H9 (cell line): Measurements from ENCODE around the gene SREBF1. TPM values are rescaled to one million over a fixed set of nuclear protein-coding genes. Genes with fewer than 3 reads are reported as not detected.

ENCODE experiments used
- DNase-seq: peaks from one replicate; pipeline ENCODE4 v3.0.0-alpha.2; 2017
- H2AFZ ChIP-seq: one replicate; pipeline ENCODE4 v1.6.1; 2013; ENCODE audit warnings: mild to moderate bottlenecking, low read length, control low read depth, moderate library complexity
- H2AK5ac ChIP-seq: 2 replicates; pipeline ENCODE4 v1.6.1; 2013; ENCODE audit warnings: low read length, control low read depth, mixed read lengths; ENCODE audit not compliant: insufficient read length
- H2BK120ac ChIP-seq: one replicate; pipeline ENCODE4 v1.6.1; 2013; ENCODE audit warnings: low read depth, mild to moderate bottlenecking, low read length, control low read depth, inconsistent platforms; ENCODE audit not compliant: poor library complexity, severe bottlenecking
- H2BK12ac ChIP-seq: 2 replicates; pipeline ENCODE4 v1.6.1; 2013; ENCODE audit warnings: low read length, control low read depth, mixed read lengths, low read depth; ENCODE audit not compliant: insufficient read length
- H2BK15ac ChIP-seq: 2 replicates; pipeline ENCODE4 v1.6.1; 2013; ENCODE audit warnings: low read depth, low read length, control low read depth
- H2BK20ac ChIP-seq: one replicate; pipeline ENCODE4 v1.6.1; 2013; ENCODE audit warnings: low read depth, mild to moderate bottlenecking, low read length, control low read depth, inconsistent platforms; ENCODE audit not compliant: poor library complexity, severe bottlenecking
- H2BK5ac ChIP-seq: 2 replicates; pipeline ENCODE4 v1.6.1; 2013; ENCODE audit warnings: low read length, control low read depth, mixed read lengths; ENCODE audit not compliant: insufficient read length
- H3K14ac ChIP-seq: 2 replicates; pipeline ENCODE4 v1.6.1; 2013; ENCODE audit warnings: low read length, control low read depth; ENCODE audit not compliant: insufficient read depth
- H3K18ac ChIP-seq: 2 replicates; pipeline ENCODE4 v1.6.1; 2013; ENCODE audit warnings: low read depth, mild to moderate bottlenecking, mixed read lengths, low read length, control low read depth; ENCODE audit not compliant: insufficient read length
- H3K23ac ChIP-seq: 2 replicates; pipeline ENCODE4 v1.6.1; 2013; ENCODE audit warnings: low read length, control low read depth, mixed read lengths, low read depth; ENCODE audit not compliant: insufficient read length
- H3K23me2 ChIP-seq: 2 replicates; pipeline ENCODE4 v1.6.1; 2013; ENCODE audit warnings: low read depth, mild to moderate bottlenecking, mixed read lengths, low read length, control low read depth; ENCODE audit not compliant: insufficient read length, poor library complexity, severe bottlenecking
- H3K27ac ChIP-seq: 2 replicates; pipeline ENCODE4 v1.5.1; 2013; ENCODE audit warnings: low read length, control low read depth, mixed read lengths, low read depth; ENCODE audit not compliant: insufficient read length
- H3K27me3 ChIP-seq: 2 replicates; pipeline ENCODE4 v1.6.1; 2013; ENCODE audit warnings: low read length, control low read depth, inconsistent platforms; ENCODE audit not compliant: insufficient read depth
- H3K4ac ChIP-seq: 2 replicates; pipeline ENCODE4 v1.6.1; 2013; ENCODE audit warnings: low read depth, mild to moderate bottlenecking, control low read depth, inconsistent platforms, low read length, moderate library complexity
- H3K4me1 ChIP-seq: 2 replicates; pipeline ENCODE4 v1.6.1; 2013; ENCODE audit warnings: low read length, control low read depth, inconsistent platforms; ENCODE audit not compliant: insufficient read depth
- H3K4me2 ChIP-seq: 2 replicates; pipeline ENCODE4 v1.6.1; 2013; ENCODE audit warnings: low read length, control low read depth, mixed read lengths; ENCODE audit not compliant: insufficient read length, insufficient read depth
- H3K56ac ChIP-seq: 2 replicates; pipeline ENCODE4 v1.6.1; 2013; ENCODE audit warnings: low read depth, mild to moderate bottlenecking, mixed read lengths, low read length, control low read depth; ENCODE audit not compliant: insufficient read length
- H3K79me1 ChIP-seq: 2 replicates; pipeline ENCODE4 v1.6.1; 2013; ENCODE audit warnings: low read depth, mild to moderate bottlenecking, moderate library complexity, low read length, control low read depth, inconsistent platforms; ENCODE audit not compliant: insufficient read depth, poor library complexity, severe bottlenecking
- H3K79me2 ChIP-seq: 2 replicates; pipeline ENCODE4 v1.6.1; 2013; ENCODE audit warnings: low read length, control low read depth, inconsistent platforms; ENCODE audit not compliant: insufficient read depth
- H3K9ac ChIP-seq: 2 replicates; pipeline ENCODE4 v1.6.1; 2013; ENCODE audit warnings: low read length, control low read depth, mixed read lengths; ENCODE audit not compliant: insufficient read length; ENCODE audit errors: extremely low read depth
- H3K9me3 ChIP-seq: one replicate; pipeline ENCODE4 v1.6.1; 2013; ENCODE audit warnings: low read depth, low read length, inconsistent platforms; ENCODE audit not compliant: control insufficient read depth
- H3T11ph ChIP-seq: one replicate; pipeline ENCODE4 v1.6.1; 2013; ENCODE audit warnings: mild to moderate bottlenecking, low read length, control low read depth, inconsistent platforms
- H4K20me1 ChIP-seq: one replicate; pipeline ENCODE4 v1.6.1; 2013; ENCODE audit not compliant: control insufficient read depth, insufficient read length, insufficient read depth
- H4K5ac ChIP-seq: 2 replicates; pipeline ENCODE4 v1.6.1; 2013; ENCODE audit warnings: low read depth, mild to moderate bottlenecking, mixed read lengths, low read length, control low read depth; ENCODE audit not compliant: insufficient read length
- H4K8ac ChIP-seq: replicated peaks from 2 replicates; pipeline ENCODE4 v1.6.1; 2013; ENCODE audit warnings: low read length, control low read depth, mixed read lengths, low read depth; ENCODE audit not compliant: insufficient read length
- H4K91ac ChIP-seq: 2 replicates; pipeline ENCODE4 v1.6.1; 2013; ENCODE audit warnings: low read depth, mild to moderate bottlenecking, moderate library complexity, mixed read lengths, low read length, control low read depth; ENCODE audit not compliant: insufficient read length
- H3K27ac Mint-ChIP-seq, 3 experiments: 2 replicates in 2 of 3; 3 replicates in 1 of 3; pipeline ENCODE4 v1.8.0; 2020 to 2021; ENCODE audit warnings: mixed read lengths in 3 of 3, mild to moderate bottlenecking in 1 of 3, moderate library complexity in 1 of 3
- H3K27me3 Mint-ChIP-seq: 2 replicates; pipeline ENCODE4 v1.8.0; 2021; ENCODE audit warnings: low read depth, mild to moderate bottlenecking, moderate library complexity, mixed read lengths
- H3K36me3 Mint-ChIP-seq, 3 experiments: 2 replicates in 2 of 3; 3 replicates in 1 of 3; pipeline ENCODE4 v1.8.0; 2020 to 2021; ENCODE audit warnings: low read depth in 3 of 3, mixed read lengths in 3 of 3; ENCODE audit not compliant: insufficient read depth in 1 of 3
- H3K4me1 Mint-ChIP-seq, 2 experiments: 2 replicates each; pipeline ENCODE4 v1.8.0; 2020; ENCODE audit warnings: mixed read lengths in 2 of 2
- H3K4me3 Mint-ChIP-seq, 2 experiments: 2 replicates in 1 of 2; 3 replicates in 1 of 2; pipeline ENCODE4 v1.8.0; 2020 to 2021; ENCODE audit warnings: mild to moderate bottlenecking in 2 of 2, mixed read lengths in 2 of 2, moderate library complexity in 1 of 2
- H3K9me3 Mint-ChIP-seq, 2 experiments: 2 replicates in 1 of 2; 3 replicates in 1 of 2; pipeline ENCODE4 v1.8.0; 2020; ENCODE audit warnings: mild to moderate bottlenecking in 2 of 2, mixed read lengths in 2 of 2, moderate library complexity in 1 of 2
- WGBS: extraction: QIAGEN DNeasy Blood & Tissue Kit; methylation state at CpG from one replicate; pipeline ENCODE4 v1.1.7; 2013; ENCODE audit warnings: missing lambda C conversion rate, low lambda C conversion rate, mixed read lengths; ENCODE audit not compliant: insufficient read length; ENCODE audit errors: extremely low coverage; 5-methylcytosine and 5-hydroxymethylcytosine counted together
- total RNA-seq: library from RNA; stranded (reverse); gene quantifications from 2 replicates; pipeline ENCODE4 v1.2.1, GENCODE V29; 2021
- TF ChIP-seq, protein P1 (sequence below): fragments of 200-600 bp; sonication (generic); conservative IDR thresholded peaks from 3 replicates; pipeline ENCODE4 v1.8.0; 2021; ENCODE audit warnings: antibody characterized with exemption, mild to moderate bottlenecking

Gene SREBF1
- total RNA-seq, 1 experiment from 2014 or later, result 81.9 TPM

DNA sequence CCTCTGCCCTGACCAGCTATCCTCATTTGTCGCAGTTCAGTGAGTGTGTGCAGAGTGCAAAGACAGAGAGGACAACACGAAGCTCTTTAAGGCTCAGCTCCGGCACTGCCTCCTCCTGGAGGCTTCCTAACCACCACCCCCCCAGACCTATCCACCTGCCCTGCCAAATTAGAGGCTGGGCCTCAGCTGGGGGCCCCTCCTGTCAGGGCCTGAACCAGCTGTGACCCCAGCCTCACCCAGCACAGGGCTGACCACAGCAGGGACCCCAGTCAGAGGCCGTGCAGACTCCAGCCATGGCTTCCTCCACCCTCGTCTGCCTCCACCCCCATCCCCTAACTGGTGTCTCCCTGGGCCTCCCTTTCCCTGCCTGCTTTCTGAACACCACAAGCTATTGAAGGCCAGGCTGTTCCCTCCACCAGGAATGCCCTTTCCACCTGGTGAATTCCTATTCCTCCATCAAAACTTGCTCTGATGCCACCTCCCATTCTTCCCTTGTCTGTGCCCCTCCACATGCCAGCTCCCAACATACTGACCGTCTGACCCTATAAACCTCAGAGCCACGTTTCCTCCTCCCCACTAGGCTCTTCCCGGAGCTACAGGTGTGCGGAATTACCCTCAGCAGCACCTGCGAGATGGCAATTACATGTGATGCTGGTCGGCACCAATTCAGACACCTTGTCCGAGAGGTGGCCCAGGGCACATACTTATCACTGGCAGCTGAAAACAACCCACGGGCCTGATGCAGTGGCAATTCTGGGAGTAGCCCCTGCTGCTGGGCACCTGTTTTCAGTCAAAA, 8.8 kb downstream of the SREBF1 start:
- WGBS, result no CpG with 5 or more reads among the region's 13 CpGs
- no peaks in the 10 kb centered on the region for H3K27me3 Mint-ChIP-seq
- no peak overlapping the region for H4K91ac ChIP-seq
- no peak overlapping the region for H3K9ac ChIP-seq
- no peak overlapping the region for H4K5ac ChIP-seq
- H2BK15ac ChIP-seq, result no peak overlapping the region
- no peak overlapping the region for H2BK12ac ChIP-seq
- H3T11ph ChIP-seq, result no peak overlapping the region
- no peak overlapping the region for H2AK5ac ChIP-seq
- no peak overlapping the region for H4K8ac ChIP-seq
- H3K56ac ChIP-seq, result no peak overlapping the region
- H3K9me3 Mint-ChIP-seq, result no peaks in the 10 kb centered on the region
- H3K14ac ChIP-seq, result no peak overlapping the region
- H3K79me1 ChIP-seq, result peaks cover 12% of the 10 kb centered on the region
- H3K4me3 Mint-ChIP-seq, result peak overlapping the region in 1 of 2 experiments; percentile 65; a peak in 2 of 5 replicates
- H3K23ac ChIP-seq, result no peak overlapping the region
- DNase-seq, result no peak
- H4K20me1 ChIP-seq, result peaks cover under 1% of the 10 kb centered on the region
- H2BK120ac ChIP-seq, result no peak overlapping the region
- H2BK20ac ChIP-seq, result no peak overlapping the region
- H3K27ac Mint-ChIP-seq, result peak overlapping the region in 2 of 3 experiments; percentile 81 to 93; a peak in 5 of 7 replicates
- H3K36me3 Mint-ChIP-seq, result peaks cover 8 to 43% (median 19%) of the 10 kb centered on the region in 3 experiments; a peak in 6 of 7 replicates
- peaks cover 11% of the 10 kb centered on the region; the same call in 1 of the 2 replicates for H3K4me1 ChIP-seq
- H3K79me2 ChIP-seq, result peaks cover 9% of the 10 kb centered on the region; the same call in 1 of the 2 replicates
- peaks cover 8% of the 10 kb centered on the region for H3K23me2 ChIP-seq
- no peak overlapping the region for H2BK5ac ChIP-seq
- TF ChIP-seq, protein P1, sequence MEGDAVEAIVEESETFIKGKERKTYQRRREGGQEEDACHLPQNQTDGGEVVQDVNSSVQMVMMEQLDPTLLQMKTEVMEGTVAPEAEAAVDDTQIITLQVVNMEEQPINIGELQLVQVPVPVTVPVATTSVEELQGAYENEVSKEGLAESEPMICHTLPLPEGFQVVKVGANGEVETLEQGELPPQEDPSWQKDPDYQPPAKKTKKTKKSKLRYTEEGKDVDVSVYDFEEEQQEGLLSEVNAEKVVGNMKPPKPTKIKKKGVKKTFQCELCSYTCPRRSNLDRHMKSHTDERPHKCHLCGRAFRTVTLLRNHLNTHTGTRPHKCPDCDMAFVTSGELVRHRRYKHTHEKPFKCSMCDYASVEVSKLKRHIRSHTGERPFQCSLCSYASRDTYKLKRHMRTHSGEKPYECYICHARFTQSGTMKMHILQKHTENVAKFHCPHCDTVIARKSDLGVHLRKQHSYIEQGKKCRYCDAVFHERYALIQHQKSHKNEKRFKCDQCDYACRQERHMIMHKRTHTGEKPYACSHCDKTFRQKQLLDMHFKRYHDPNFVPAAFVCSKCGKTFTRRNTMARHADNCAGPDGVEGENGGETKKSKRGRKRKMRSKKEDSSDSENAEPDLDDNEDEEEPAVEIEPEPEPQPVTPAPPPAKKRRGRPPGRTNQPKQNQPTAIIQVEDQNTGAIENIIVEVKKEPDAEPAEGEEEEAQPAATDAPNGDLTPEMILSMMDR, result no peak
- H3K4ac ChIP-seq, result no peak overlapping the region
- no peak overlapping the region for H3K4me2 ChIP-seq
- H3K9me3 ChIP-seq, result no peaks in the 10 kb centered on the region
- peaks cover 48 to 62% of the 10 kb centered on the region in 2 experiments for H3K4me1 Mint-ChIP-seq
- H3K27me3 ChIP-seq, result no peaks in the 10 kb centered on the region
- no peak overlapping the region for H3K27ac ChIP-seq
- no peak overlapping the region for H2AFZ ChIP-seq
- no peak overlapping the region for H3K18ac ChIP-seq
